GM12875 (cell line): ENCODE measurements around the gene NT5M.

Experiments used
- H3K4me3 ChIP-seq: one replicate; pipeline ENCODE4 v1.5.1; 2011; ENCODE audit warnings: low read depth, low read length, control low read depth
- TF ChIP-seq, protein P1 (sequence below): IDR thresholded peaks from 2 replicates; pipeline ENCODE4 v1.5.1; 2011; ENCODE audit warnings: low read depth, mild to moderate bottlenecking, control low read depth, inconsistent platforms, low read length, moderate library complexity, borderline replicate concordance; ENCODE audit not compliant: insufficient read depth

The NT5M gene

DNA sequence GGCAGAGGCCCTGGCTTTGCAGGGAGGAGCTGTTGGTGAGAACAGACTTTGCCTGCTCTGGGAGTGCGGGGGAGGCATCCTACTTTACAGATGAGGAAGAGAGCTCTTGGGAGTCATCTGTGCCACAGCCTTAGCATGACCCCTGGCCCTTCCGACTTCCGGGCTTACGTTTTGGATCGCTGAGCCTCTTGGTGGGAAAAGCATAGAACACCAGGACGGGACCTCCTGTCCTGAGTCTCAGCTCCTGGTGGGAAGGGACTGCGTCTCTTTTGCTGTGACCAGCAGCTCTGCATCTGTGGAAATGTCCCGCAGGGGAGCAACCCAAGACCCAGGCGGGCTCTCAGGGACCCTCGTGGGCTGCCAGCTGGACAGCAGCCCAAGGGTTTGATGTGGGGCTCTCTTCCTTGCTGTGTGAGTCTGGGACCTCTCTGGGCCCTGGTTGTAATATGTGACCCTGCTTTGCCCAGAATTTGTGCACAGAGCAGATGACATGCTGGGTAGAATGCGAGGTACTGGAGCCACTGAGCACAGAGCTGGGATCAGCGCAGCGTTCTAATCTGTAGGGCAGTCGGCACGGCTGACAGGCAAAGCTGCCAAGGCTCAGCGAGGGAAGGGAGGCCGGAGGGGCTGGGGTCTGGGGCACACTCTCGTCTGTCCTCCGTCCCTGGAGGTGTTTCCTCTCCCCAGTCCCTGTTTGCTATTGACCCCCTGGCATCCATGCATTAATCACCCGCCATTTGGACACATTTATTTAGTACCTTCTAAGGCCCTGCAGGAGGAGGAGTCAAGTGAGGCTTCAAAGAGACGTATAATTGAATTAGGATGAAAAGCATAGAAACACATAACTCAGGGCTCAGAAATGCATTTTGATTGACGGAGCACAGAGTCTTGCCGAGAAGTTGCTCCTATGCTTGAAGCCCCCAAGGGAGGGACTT is 64.0 kb downstream of the NT5M start:
- TF ChIP-seq, protein P1, sequence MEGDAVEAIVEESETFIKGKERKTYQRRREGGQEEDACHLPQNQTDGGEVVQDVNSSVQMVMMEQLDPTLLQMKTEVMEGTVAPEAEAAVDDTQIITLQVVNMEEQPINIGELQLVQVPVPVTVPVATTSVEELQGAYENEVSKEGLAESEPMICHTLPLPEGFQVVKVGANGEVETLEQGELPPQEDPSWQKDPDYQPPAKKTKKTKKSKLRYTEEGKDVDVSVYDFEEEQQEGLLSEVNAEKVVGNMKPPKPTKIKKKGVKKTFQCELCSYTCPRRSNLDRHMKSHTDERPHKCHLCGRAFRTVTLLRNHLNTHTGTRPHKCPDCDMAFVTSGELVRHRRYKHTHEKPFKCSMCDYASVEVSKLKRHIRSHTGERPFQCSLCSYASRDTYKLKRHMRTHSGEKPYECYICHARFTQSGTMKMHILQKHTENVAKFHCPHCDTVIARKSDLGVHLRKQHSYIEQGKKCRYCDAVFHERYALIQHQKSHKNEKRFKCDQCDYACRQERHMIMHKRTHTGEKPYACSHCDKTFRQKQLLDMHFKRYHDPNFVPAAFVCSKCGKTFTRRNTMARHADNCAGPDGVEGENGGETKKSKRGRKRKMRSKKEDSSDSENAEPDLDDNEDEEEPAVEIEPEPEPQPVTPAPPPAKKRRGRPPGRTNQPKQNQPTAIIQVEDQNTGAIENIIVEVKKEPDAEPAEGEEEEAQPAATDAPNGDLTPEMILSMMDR = no peak
- no peak overlapping the region for H3K4me3 ChIP-seq

DNA sequence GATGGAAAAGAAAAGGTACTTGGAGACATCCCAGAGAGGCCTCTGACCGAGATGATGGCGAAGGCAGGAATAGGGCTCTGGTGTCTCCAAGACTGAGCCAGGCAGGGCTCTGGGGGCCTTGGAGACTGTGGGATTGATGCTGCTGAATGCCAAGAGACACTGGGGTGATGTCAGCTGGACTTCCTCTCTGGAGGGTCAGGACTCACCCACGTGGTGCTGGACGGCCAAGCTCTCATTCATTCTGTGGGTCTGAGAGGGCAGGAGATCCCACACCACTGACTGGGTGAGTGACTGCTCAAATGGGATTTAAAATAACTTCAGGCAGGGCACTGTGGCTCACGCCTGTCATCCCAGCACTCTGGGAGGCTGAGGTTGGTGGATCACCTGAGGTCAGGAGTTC is 64.8 kb downstream of the NT5M start:
- TF ChIP-seq, protein P1 = no peak
- no peak overlapping the region for H3K4me3 ChIP-seq

DNA sequence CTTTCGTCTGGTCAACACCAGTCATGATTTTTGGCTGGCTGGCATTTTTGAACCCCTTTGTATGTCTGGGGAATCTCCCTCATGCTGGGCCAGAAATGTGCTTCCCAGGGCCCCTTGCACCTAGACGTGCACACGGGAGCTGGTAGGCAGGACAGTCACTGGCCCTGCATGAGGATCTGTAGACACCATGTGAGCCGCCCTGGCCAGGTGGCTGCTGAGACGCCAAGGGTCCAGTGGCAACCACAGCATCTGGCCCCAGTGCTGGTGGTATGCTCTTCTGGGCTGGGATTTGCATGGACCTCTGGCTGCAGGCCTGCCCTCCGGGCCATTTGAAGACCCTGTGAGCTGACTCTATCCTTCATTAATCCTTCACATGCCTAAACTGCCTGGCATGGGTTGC is 67.5 kb downstream of the NT5M start:
- TF ChIP-seq, protein P1 = no peak
- H3K4me3 ChIP-seq = no peak overlapping the region

DNA sequence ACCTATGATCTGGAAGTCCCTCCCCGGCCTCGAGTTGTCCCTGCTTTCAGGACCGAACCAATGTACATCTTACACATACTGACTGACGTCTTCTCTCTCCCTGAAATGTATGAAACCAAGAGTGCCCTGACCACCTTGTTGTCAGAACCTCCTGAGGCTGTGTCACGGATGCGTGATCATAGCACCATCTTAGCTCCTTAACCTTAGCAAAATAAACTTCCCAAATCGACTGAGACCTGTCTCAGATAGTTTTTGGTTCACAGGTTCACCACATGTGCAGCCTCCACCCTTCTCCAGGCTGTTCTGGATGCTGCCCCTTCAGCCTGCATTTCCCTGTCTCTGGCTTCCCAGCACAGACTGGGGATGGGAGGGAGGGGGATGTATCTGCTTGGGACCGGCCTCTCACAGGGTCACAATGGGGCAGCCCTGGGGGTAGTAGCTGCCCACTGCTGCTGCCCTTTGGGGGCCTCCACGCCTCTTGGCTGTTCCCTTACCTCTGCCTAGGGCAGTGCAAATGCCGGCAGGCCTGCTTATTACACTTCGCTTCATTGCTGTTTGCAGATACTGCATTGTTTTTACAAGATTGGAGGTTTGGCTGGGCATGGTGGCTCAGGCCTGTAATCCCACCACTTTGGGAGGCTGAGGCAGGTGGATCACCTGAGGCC is 69.8 kb downstream of the NT5M start:
- TF ChIP-seq, protein P1 = no peak
- no peak overlapping the region for H3K4me3 ChIP-seq

DNA sequence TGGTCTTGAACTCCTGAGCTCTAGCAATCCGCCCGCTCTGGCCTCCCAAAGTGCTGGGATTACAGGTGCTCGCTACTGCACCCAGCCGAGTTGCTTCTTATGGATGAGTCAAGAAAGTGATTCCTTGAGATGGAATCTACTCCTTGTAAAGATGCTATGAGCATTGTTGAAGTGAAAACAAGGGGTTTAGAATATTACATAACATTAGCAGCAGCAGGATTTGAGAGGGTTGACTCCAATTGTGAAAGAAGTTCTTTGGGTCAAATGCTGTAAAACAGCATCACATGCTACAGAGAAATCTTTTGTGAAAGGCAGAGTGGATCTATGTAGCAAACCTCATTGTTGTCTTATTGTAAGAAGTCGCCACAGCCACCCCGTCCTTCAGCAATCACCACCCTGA is 72.7 kb downstream of the NT5M start:
- TF ChIP-seq, protein P1 = no peak

DNA sequence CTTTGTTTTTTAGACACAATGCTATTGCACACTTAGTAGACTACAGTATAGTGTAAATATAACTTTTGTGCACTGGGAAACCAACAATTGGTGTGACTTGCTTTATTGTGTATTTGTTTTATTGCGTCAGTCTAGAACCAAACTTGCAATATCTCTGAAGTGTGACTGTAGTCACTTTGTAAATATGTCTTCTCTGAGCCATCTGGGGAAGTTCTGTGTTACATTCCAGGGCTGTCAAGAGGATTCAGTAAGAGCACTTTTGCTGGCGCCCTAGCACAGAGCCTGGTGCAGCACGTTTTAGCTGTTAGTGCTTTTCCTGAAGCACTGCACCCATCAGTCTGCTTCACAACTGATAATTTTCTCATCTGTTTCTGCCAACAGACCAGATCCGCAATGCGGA is 73.2 kb downstream of the NT5M start:
- no peak overlapping the region for H3K4me3 ChIP-seq
- TF ChIP-seq, protein P1 = no peak

More for the DNA sequence above, 72.7 kb downstream of the NT5M start:
- H3K4me3 ChIP-seq = no peak overlapping the region
